Measurements from ENCODE around the gene C16orf82.

C16orf82 gene

DNA sequence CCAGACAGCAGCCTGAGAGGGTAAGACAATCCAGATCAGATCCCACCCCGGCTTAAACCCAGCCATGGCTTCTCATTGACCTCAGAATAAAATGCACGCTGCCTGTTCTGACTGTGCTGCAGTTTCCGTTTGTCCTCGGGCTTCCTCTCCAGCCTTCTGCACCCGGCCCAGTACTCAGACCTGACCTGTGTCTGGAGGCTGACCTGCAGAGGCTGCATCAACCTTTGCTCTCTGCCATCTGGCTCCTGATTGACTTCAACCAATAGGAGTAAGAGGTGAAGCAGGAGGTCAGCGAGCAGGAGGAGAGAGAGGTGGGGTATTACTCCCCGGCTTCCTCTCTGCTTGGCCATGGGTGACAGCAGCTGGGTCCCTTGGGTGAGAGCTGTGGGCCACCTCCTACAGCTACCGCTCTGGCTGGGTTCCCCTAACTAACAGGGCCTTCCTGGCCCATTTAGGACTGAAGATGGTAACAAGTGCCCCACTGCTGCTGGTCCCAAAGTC lies 46.7 kb downstream of the C16orf82 start:
- DNase-seq (ENCODE audit: low read depth): no peak
- H3K4me3 ChIP-seq (ENCODE audit: low read depth, low read length): no peak overlapping the region
- TF ChIP-seq, protein P1, sequence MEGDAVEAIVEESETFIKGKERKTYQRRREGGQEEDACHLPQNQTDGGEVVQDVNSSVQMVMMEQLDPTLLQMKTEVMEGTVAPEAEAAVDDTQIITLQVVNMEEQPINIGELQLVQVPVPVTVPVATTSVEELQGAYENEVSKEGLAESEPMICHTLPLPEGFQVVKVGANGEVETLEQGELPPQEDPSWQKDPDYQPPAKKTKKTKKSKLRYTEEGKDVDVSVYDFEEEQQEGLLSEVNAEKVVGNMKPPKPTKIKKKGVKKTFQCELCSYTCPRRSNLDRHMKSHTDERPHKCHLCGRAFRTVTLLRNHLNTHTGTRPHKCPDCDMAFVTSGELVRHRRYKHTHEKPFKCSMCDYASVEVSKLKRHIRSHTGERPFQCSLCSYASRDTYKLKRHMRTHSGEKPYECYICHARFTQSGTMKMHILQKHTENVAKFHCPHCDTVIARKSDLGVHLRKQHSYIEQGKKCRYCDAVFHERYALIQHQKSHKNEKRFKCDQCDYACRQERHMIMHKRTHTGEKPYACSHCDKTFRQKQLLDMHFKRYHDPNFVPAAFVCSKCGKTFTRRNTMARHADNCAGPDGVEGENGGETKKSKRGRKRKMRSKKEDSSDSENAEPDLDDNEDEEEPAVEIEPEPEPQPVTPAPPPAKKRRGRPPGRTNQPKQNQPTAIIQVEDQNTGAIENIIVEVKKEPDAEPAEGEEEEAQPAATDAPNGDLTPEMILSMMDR (IDR thresholded peaks at IDR 0.05; ENCODE audit: low read depth, low read length, missing control alignments): no peak
- in situ Hi-C loops (cut with HindIII; ENCODE audit: low sequenced_read_pairs): loop anchor here (25.0 kb wide), 1 partner anchor 1251 kb away; no protein-coding TSS in a partner anchor

DNA sequence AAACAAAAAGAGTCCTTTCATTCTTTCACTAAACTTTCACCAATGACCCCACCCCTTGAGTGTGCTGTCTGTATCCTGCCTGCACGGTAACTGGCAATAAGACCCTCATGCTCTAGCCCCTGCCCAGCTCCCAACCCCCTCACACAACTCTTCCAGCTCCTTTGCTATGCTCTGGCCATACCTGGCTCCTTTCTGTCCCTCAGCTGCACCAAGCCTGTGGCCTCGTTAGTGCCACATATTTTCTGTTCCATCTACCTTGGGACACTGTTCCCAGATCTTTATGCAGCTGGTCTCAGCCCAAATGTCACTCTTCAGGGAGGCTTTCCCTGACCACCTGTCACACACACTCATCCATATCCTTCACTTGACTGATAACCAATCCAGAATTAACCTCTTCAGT lies 47.3 kb downstream of the C16orf82 start:
- TF ChIP-seq, protein P1 (IDR thresholded peaks at IDR 0.05; ENCODE audit: low read depth, low read length, missing control alignments): no peak
- H3K4me3 ChIP-seq (ENCODE audit: low read depth, low read length): no peak overlapping the region
- in situ Hi-C loops (cut with HindIII; ENCODE audit: low sequenced_read_pairs): loop anchor here (25.0 kb wide), 1 partner anchor 1252 kb away; no protein-coding TSS in a partner anchor
- no peak for DNase-seq (ENCODE audit: low read depth)

DNA sequence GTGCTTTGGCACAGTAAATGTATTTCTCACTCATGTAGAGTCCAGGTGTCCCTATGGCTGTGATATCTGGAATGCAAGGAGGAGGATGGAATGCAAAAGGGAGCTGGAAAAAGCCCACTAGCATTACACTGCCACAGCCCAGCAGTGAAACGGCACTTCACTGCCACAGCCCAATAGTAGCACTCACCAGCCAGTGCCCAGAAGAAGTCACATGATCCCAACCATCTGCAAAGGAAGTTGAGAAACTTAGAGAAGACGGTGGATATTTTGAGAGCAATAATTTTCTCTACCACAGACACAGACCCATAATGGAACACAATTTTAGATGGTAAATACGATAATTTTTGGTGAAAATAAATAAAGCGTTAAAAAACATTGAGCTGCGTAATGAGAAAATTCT lies 51.8 kb downstream of the C16orf82 start:
- TF ChIP-seq, protein P1 (IDR thresholded peaks at IDR 0.05; ENCODE audit: low read depth, low read length, missing control alignments): no peak
- no peak overlapping the region for H3K4me3 ChIP-seq (ENCODE audit: low read depth, low read length)
- in situ Hi-C loops (cut with HindIII; ENCODE audit: low sequenced_read_pairs): loop anchor here (25.0 kb wide), 1 partner anchor 1256 kb away; no protein-coding TSS in a partner anchor
- no peak for DNase-seq (ENCODE audit: low read depth)

All from astrocyte of the cerebellum (primary cell).